GM18498 (cell line): ENCODE data around the gene TBX6.
A peak's percentile ranks its signal among the peaks of the same experiment; 100 is the strongest.

Source experiments
- ATAC-seq: cut with Tn5 transposase; IDR thresholded peaks from one replicate; pipeline ENCODE4 v1.9.1; 2021; ENCODE audit warnings: mild to moderate bottlenecking, moderate library complexity; ENCODE audit not compliant: unreplicated experiment

Gene TBX6

DNA sequence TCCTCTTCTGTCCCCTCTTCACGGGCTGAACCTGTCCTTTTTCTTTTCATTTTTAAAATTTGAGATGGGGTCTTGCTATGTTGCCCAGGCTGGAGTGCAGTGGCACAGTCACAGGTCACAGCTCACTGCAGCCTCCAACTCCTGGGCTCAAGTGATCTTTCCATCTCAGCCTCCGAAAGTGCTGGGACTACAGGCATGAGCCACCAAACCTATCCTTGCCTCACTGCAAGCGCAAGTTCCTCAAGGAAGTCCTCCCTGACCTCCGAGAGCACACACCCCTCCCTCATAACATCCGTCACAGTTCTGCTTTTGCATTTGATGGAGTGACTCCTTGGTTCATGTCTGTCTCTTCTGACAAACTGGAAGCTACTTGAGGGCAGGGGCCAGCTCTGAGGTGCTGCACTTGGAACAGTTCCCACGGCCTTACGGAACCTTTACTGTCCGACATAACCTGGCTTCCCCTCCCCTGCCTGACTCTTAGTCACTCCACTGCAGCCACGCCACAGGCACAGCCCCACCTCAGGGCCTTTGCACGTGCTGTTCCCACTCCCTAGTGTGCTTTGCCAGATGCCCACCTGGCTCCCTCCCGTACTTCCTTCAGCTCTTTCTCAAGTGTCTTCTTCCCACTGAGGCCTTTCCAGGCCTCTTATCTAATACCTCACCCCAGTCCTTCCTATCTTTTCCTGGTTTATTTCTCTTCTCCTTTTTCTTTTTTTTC, 4.4 kb downstream of the TBX6 start:
- ATAC-seq = no peak

DNA sequence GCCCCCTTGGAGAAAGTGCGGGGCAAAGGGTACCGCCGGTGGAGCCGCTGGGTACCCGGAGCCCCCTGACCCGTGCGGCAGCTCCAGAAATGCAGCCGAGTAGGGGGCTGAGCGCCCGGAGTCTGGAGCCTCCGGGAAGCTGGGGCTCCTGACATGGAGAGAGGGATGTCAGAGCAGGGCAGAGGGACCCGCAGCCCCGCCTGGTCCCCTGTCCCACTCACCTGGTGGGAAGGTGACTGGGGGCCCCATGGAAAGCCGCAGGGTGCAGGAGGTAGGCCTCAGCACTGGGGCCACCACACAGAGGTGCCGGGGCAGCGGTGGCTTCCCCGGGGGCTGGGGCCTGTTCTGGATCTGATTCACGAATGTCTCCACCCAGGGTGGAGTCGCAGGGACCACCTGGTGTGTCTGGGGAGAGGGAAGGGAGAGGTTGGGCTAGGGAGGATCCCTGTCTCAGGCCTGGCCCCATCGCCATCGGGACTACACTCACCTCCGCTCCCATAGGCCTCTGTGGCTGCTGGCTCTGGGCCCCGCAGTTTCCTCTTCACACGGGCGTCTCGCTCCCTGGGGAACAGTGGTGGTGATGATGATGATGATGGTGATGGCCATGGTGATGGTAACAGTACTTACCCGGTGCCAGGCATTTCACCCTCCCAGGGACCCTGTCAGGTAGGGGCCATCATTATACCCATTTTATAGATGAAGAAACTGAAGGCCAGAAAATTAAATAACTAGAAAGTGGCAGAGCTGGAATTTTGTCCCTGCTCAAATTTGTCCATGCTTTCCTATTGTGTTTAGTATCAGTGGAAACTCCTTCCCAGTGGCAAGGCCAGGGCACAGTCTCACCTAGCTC, 5.2 kb downstream of the TBX6 start:
- ATAC-seq = no peak

DNA sequence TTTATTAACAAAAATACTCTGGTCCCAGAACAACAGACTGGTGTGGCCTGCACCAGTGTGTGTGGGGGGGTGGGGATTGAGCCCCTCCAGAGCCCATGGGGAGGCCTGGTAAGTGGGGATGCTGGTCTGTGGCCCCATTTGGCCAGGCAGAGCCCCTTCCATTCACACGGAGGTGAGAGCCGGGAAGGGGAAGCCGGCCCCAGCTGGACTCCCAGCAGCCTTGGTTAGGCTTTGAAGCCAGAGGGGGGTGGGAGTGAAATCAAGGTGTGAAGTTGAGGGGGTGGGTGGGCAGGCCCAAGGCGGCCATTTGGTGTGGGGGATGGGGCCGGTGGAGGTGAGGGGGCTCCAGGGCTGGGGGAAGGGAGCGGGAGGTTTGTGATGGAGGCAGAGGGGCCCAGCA, 5.9 kb downstream of the TBX6 start:
- no peak for ATAC-seq

- ATAC-seq = no peak
These were observed 6.5 kb downstream of the TBX6 start for GRCh38 chr16:30085247-30085646.

DNA sequence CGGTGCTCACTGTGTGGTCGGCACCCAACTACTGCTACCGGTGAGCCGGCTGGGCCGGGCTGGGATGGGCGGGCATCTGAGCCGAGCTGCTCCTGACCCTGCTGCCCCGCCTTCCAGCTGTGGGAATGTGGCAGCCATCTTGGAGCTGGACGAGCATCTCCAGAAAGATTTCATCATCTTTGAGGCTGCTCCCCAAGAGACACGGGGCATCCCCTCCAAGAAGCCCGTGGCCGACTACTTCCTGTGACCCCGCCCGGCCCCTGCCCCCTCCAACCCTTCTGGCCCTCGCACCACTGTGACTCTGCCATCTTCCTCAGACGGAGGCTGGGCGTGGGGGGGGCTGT, 6.9 kb downstream of the TBX6 start:
- ATAC-seq = no peak

- ATAC-seq = no peak
These were observed 7.5 kb downstream of the TBX6 start for GRCh38 chr16:30084096-30084815.

DNA sequence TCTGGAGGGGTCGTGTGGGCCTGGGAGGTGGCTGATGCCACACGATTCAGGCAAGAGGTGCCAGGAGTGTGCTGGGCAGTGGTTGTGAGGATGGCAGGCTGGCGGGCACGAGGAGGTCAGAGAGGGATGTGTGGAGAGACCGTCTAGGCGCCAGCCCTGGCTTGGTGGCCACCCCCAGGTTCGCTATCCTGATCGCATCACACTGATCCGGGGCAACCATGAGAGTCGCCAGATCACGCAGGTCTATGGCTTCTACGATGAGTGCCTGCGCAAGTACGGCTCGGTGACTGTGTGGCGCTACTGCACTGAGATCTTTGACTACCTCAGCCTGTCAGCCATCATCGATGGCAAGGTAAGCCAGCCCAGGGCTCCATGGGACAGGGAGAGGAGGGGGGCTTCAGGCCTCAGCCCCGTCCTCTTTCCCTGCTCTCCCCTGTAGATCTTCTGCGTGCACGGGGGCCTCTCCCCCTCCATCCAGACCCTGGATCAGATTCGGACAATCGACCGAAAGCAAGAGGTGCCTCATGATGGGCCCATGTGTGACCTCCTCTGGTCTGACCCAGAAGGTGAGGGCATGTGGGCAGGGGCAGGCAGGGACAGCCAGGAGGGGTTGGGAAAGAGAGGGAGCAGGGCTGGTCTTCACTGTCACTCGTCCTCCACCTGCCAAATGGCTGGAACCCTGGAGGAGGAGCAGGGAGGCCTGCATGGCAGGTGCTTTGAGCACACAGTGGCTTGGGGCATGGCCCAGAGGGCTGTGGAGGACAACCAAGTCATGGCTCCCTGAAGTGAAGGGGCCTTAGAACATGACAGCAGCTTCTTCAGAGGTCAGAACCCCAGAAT, 8.3 kb downstream of the TBX6 start:
- ATAC-seq = no peak

DNA sequence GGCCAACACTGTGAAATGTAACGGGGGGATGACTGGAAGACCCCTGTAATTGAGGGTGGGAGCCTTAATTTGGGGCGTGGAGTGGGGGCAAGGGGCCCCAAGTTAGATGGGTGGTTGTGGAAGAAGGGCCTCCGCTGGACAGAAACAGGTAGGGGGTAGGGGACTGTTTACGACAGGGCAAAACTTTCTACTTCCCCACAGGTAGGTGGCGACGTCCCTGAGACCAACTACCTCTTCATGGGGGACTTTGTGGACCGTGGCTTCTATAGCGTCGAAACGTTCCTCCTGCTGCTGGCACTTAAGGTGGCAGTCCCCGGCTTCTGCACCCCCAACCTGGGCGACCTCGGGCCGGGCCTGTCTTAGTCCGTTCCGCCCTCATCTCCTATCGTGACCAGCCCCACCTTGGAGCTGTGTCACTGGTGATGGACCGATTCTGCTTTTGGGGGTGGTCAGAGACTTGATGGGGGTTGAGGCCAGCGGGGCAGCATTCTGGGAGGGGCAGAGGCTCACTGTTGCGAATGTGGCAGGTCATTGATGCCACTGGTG, 9.1 kb downstream of the TBX6 start:
- no peak for ATAC-seq

DNA sequence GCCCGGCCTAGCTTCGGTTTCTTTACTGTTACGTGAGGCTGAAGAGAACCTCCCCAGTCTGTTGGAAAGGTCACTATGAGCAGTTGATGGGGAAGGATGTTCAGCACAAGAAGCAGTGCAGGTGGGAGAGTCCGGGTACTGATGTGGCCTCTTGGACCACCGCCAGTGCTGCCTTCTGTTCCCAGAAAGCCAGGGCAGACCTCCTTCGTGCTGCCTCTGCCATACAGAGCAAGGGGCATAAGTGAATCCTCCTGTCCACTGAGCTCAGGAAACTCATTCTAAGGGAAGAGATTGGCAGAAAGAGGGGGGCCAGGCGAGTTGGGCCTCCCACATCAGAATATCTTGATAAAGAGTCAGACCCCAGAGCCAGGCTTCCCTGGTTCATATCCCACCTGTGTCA, 12.2 kb downstream of the TBX6 start:
- no peak for ATAC-seq

- ATAC-seq = no peak
These were observed 13.0 kb downstream of the TBX6 start for GRCh38 chr16:30078744-30079143.

DNA sequence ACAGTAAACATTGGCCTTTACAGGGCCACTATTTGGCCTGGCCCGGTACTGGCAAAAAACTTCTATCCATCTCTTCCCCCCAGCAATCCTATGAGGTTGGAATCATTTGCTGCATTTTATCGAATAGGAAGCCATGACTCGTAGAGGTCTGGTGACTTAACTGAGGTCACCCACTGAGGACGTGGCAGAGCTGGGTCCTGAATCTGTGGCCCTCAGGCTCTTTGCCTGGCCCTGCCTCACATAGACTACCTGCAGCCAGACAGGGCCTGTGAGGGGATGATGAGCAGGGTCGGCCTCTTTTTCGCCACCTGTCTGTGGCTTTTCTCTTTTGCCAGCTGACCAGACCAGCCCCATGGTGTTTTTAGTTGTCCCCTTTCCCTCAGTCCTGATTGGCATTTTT, 14.1 kb downstream of the TBX6 start:
- ATAC-seq = no peak

DNA sequence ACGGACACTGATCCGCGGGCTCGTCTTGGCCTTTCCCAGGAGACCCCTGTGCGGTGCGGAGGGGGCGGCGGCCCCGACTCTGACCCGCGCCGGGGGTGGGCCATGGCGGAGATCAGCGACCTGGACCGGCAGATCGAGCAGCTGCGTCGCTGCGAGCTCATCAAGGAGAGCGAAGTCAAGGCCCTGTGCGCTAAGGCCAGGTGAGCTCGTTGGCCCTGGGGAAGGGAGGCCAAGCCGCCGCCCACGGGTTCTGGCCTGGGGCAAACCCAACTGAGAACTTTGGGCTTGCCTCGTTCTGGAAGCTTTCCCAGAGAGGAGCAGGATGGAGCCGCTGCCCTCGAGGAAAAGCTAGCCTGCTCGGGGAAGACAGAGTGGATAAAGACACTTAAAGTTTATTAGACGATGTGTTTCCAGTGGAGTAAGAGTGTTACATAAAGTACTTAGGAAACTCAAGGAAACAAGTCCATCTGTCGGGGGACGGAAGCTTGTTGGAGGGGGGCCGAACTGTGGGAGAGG, 15.4 kb downstream of the TBX6 start:
- ATAC-seq = peak; percentile 36

GRCh38 chr16:30075503-30076275, 16.0 kb downstream of the TBX6 start, which contains the start of gene PPP4C:
PPP4C (plus strand) TSS chr16:30075994; CDS start chr16:30076378, 384 bp downstream.
- peak; percentile 77 for ATAC-seq

- ATAC-seq = no peak
These were observed 21.2 kb downstream of the TBX6 start for GRCh38 chr16:30070490-30070889.

GRCh38 chr16:30069611-30070462, 21.9 kb downstream of the TBX6 start:
- ATAC-seq = no peak

DNA sequence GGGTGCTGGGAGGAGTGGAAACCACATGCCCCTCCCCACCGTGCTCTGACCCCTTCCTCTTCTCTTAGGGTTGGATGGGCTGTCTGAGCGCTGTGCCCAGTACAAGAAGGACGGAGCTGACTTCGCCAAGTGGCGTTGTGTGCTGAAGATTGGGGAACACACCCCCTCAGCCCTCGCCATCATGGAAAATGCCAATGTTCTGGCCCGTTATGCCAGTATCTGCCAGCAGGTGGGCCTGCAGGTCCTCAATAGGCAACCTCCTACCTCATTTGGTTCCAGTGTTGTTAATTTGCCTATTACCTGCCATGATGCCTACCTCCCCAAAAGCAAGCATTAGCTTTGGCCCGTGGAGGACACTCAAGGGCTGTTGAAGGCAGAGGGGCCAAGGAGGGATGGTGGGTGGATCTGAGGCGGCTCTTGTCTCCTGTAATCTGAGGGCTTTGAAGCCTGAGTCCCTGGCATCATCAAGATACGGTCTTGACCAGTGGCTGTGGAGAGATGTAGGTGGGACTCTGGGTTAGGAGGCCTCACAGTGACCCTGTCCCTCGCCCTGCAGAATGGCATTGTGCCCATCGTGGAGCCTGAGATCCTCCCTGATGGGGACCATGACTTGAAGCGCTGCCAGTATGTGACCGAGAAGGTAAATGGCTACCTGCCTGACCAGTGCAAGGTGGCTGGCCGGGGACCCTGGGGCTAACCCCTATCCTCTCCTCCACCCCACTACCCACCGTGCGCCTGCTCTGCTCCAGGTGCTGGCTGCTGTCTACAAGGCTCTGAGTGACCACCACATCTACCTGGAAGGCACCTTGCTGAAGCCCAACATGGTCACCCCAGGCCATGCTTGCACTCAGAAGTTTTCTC, 22.7 kb downstream of the TBX6 start:
- no peak for ATAC-seq

GRCh38 chr16:30068333-30068732, 23.4 kb downstream of the TBX6 start:
- ATAC-seq = no peak

DNA sequence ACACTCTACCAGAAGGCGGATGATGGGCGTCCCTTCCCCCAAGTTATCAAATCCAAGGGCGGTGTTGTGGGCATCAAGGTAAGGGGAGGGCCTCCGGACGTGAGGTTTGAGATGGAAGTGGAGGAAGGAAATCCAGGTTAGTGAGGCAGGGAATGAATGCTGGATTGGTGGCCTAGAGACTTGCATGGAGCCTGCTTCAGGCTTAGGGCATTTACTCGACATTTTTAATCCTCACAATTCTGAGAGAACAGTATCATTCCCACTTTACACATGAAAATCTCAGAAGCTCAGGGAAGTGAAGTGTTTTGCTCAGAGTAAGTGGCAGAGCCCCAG, 24.2 kb downstream of the TBX6 start:
- no peak for ATAC-seq
